SU-DHL-6 (cell line): ENCODE data around the gene LRRC4C.

Experiments
- H2AFZ ChIP-seq: fragments of 200-600 bp; sonication (generic); 2 replicates; pipeline ENCODE4 v1.6.1; 2014; ENCODE audit warnings: low read depth, mild to moderate bottlenecking, moderate library complexity, mixed read lengths, antibody characterized with exemption, low read length; ENCODE audit not compliant: severe bottlenecking
- H3F3A ChIP-seq: fragments of 200-600 bp; shearing (Covaris generic); 2 replicates; pipeline ENCODE4 v1.6.0; 2016; ENCODE audit warnings: antibody characterized with exemption, mild to moderate bottlenecking; ENCODE audit not compliant: insufficient read depth
- H3K27ac ChIP-seq: fragments of 200-600 bp; sonication (generic); 2 replicates; pipeline ENCODE4 v1.5.1; 2016; ENCODE audit warnings: low read depth, mild to moderate bottlenecking, low read length, moderate library complexity, mixed read lengths
- H3K27me3 ChIP-seq: fragments of 200-600 bp; sonication (generic), shearing (Covaris generic); 2 replicates; pipeline ENCODE4 v1.6.0; 2014; ENCODE audit warnings: mild to moderate bottlenecking, low read length
- H3K36me3 ChIP-seq: fragments of 200-600 bp; sonication (generic); 2 replicates; pipeline ENCODE4 v1.6.1; 2014; ENCODE audit warnings: mild to moderate bottlenecking, low read length, mixed read lengths
- H3K4me2 ChIP-seq: fragments of 300-600, 200-600 bp; shearing (Covaris generic), sonication (generic); 2 replicates; pipeline ENCODE4 v1.6.0; 2014; ENCODE audit warnings: low read length, low read depth, mild to moderate bottlenecking; ENCODE audit not compliant: poor library complexity, severe bottlenecking
- H3K4me3 ChIP-seq: fragments of 200-600 bp; sonication (generic); 2 replicates; pipeline ENCODE4 v1.5.1; 2014; ENCODE audit warnings: antibody characterized with exemption, low read length, mild to moderate bottlenecking, mixed read lengths; ENCODE audit not compliant: insufficient read depth, poor library complexity, severe bottlenecking
- H3K79me2 ChIP-seq: fragments of 200-600 bp; sonication (generic); 2 replicates; pipeline ENCODE4 v1.6.1; 2014; ENCODE audit warnings: mild to moderate bottlenecking, low read length, moderate library complexity; ENCODE audit not compliant: insufficient read depth
- H3K9ac ChIP-seq: fragments of 200-600 bp; sonication (generic); 2 replicates; pipeline ENCODE4 v1.7.0; 2014; ENCODE audit warnings: mild to moderate bottlenecking, low read length
- H3K9me2 ChIP-seq: fragments of 200-600 bp; sonication (generic); replicated peaks from 2 replicates; pipeline ENCODE4 v1.6.1; 2014; ENCODE audit warnings: low read length; ENCODE audit not compliant: insufficient read depth
- H3K9me3 ChIP-seq: fragments of 200-600 bp; sonication (generic); 2 replicates; pipeline ENCODE4 v1.6.1; 2014; ENCODE audit warnings: low read length, mixed read lengths; ENCODE audit not compliant: insufficient read depth
- H4K20me1 ChIP-seq: fragments of 200-600 bp; sonication (generic); 2 replicates; pipeline ENCODE4 v1.6.1; 2014; ENCODE audit warnings: low read depth, mild to moderate bottlenecking, antibody characterized with exemption, low read length, moderate library complexity, mixed read lengths
- EZH2phosphoT487 ChIP-seq: fragments of 200-600 bp; sonication (generic), shearing (Covaris generic); conservative IDR thresholded peaks from 2 replicates; pipeline ENCODE4 v1.6.1; 2018; ENCODE audit warnings: mild to moderate bottlenecking, antibody characterized with exemption, low read length, moderate library complexity, mixed read lengths
- TF ChIP-seq, protein P1 (sequence below): fragments of 200-600 bp; sonication (generic); IDR thresholded peaks from one replicate; pipeline ENCODE4 v1.5.1; 2017; ENCODE audit warnings: antibody characterized with exemption, mild to moderate bottlenecking, low read length, moderate library complexity; ENCODE audit not compliant: insufficient read depth, poor library complexity, severe bottlenecking

The LRRC4C gene

DNA sequence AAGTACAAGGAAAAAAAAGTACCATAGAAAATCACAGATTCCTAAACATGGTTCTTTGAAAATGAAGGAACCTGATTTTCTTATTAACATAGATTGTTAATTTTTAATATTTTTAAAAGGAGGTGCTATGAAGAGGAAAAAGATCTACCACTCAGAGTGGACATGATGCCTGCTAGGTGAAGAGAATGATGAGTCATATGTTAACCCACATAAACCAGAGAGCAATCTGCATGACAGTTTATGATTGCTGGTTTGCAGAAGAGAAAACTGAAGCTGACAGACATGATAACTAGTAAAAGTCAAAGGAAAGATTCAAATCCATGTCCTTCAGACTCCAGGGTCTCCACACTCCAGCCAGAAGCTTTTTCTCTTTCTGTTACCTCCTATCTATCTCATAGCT is 1231.7 kb downstream of the LRRC4C start:
- no peak overlapping the region for H3K4me2 ChIP-seq
- H3F3A ChIP-seq: no peaks in the 10 kb centered on the region
- H3K9ac ChIP-seq: no peak overlapping the region

GRCh38 chr11:40226654-40227053 is 1232.8 kb downstream of the LRRC4C start:
- H3K9me2 ChIP-seq: no peaks in the 10 kb centered on the region
- no peak overlapping the region for H3K27ac ChIP-seq
- no peak overlapping the region for H3K4me3 ChIP-seq
- H2AFZ ChIP-seq: no peak overlapping the region
- TF ChIP-seq, protein P1, sequence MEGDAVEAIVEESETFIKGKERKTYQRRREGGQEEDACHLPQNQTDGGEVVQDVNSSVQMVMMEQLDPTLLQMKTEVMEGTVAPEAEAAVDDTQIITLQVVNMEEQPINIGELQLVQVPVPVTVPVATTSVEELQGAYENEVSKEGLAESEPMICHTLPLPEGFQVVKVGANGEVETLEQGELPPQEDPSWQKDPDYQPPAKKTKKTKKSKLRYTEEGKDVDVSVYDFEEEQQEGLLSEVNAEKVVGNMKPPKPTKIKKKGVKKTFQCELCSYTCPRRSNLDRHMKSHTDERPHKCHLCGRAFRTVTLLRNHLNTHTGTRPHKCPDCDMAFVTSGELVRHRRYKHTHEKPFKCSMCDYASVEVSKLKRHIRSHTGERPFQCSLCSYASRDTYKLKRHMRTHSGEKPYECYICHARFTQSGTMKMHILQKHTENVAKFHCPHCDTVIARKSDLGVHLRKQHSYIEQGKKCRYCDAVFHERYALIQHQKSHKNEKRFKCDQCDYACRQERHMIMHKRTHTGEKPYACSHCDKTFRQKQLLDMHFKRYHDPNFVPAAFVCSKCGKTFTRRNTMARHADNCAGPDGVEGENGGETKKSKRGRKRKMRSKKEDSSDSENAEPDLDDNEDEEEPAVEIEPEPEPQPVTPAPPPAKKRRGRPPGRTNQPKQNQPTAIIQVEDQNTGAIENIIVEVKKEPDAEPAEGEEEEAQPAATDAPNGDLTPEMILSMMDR: no peak
- TF ChIP-seq EZH2phosphoT487: no peak
- H3K9ac ChIP-seq: no peak overlapping the region
- no peaks in the 10 kb centered on the region for H3K27me3 ChIP-seq
- H3F3A ChIP-seq: no peaks in the 10 kb centered on the region
- H4K20me1 ChIP-seq: no peaks in the 10 kb centered on the region
- no peak overlapping the region for H3K4me2 ChIP-seq
- H3K9me3 ChIP-seq: no peaks in the 10 kb centered on the region
- H3K79me2 ChIP-seq: no peaks in the 10 kb centered on the region
- H3K36me3 ChIP-seq: no peaks in the 10 kb centered on the region

More for the DNA sequence above, 1231.7 kb downstream of the LRRC4C start:
- no peak for TF ChIP-seq EZH2phosphoT487
- TF ChIP-seq, protein P1: no peak
- Histone ChIP-seq H3K9me2 (no peaks in the 10 kb centered on the region), H3K27me3 (no peaks in the 10 kb centered on the region), H4K20me1 (no peaks in the 10 kb centered on the region), H3K36me3 (no peaks in the 10 kb centered on the region), H3K4me3 (no peak overlapping the region), H3K79me2 (no peaks in the 10 kb centered on the region), H3K27ac (no peak overlapping the region), H2AFZ (no peak overlapping the region), H3K9me3 (no peaks in the 10 kb centered on the region)

- Histone ChIP-seq H3K79me2 (no peaks in the 10 kb centered on the region), H3K27ac (no peak overlapping the region), H4K20me1 (no peaks in the 10 kb centered on the region), H3K9ac (no peak overlapping the region), H3K4me3 (no peak overlapping the region), H3F3A (no peaks in the 10 kb centered on the region), H3K36me3 (no peaks in the 10 kb centered on the region), H3K27me3 (no peaks in the 10 kb centered on the region), H3K9me3 (no peaks in the 10 kb centered on the region), H3K9me2 (no peaks in the 10 kb centered on the region), H3K4me2 (no peak overlapping the region), H2AFZ (no peak overlapping the region)
- no peak for TF ChIP-seq EZH2phosphoT487
- TF ChIP-seq, protein P1: no peak
Measured at GRCh38 chr11:40223596-40224330, 1235.7 kb downstream of the LRRC4C start.
